ENCODE results near the gene LRTM2.

DNA sequence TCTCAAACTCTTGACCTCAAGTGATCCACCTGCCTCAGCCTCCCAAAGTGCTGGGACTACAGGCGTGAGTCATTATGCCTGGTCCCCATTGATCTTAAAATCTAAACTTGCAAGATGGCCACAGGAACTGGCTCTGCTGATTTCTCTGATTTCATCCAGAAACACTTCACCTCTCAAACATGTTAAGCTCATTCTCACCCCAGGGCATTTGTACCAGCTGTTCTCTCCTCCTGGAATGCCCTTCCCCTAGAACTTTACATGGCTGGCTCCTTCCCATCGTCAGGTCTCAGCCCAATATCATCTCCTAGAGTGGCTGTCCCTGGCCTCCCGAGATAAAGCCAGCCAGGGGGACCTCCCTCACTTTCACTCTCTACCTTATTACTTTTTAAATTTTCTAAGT, 5.3 kb upstream of the LRTM2 start:
- TF ChIP-seq EZH2 (IDR thresholded peaks at IDR 0.05) (no peak), POLR2AphosphoS5 (IDR thresholded peaks at IDR 0.05; ENCODE audit: borderline replicate concordance, low read depth, low read length) (no peak), FOXP2 (optimal IDR thresholded peaks at IDR 0.05; ENCODE audit: control extremely low read depth, extremely low read length, insufficient read depth) (no peak)
